ENCODE results near the gene TENT5A.

DNA sequence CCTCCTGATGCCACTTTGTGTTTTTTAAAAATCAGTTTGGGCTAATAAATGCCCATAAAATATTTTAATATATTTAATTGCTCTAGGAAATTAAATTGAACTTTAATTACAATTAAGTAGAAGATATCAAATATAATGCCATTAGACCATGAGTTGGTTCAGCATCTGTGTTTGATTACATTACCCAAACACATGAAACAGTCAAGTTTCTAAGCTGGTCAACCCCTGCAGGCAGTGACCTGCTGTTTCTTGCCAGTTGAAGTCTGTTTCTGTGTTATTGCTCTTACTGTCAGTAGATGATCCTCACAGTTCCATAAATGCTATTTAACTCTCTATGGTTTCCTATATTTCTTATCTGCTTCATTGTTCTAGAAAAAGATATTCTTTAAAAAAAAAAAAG, 9.7 kb upstream of the TENT5A start:
- TF ChIP-seq, protein P1, sequence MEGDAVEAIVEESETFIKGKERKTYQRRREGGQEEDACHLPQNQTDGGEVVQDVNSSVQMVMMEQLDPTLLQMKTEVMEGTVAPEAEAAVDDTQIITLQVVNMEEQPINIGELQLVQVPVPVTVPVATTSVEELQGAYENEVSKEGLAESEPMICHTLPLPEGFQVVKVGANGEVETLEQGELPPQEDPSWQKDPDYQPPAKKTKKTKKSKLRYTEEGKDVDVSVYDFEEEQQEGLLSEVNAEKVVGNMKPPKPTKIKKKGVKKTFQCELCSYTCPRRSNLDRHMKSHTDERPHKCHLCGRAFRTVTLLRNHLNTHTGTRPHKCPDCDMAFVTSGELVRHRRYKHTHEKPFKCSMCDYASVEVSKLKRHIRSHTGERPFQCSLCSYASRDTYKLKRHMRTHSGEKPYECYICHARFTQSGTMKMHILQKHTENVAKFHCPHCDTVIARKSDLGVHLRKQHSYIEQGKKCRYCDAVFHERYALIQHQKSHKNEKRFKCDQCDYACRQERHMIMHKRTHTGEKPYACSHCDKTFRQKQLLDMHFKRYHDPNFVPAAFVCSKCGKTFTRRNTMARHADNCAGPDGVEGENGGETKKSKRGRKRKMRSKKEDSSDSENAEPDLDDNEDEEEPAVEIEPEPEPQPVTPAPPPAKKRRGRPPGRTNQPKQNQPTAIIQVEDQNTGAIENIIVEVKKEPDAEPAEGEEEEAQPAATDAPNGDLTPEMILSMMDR (IDR thresholded peaks at IDR 0.05), result no peak
- no peak for TF ChIP-seq POLR2A (IDR thresholded peaks at IDR 0.05)

Measured in uterus (tissue), 2 donors.